Measurements from ENCODE around the gene ARHGEF37.
A peak's percentile ranks its signal among the peaks of the same experiment; 100 is the strongest.
"Not testable (repeated sequence)": the region's sequence is repeated elsewhere in the genome, so short reads cannot be mapped to it uniquely, and the experiment has no call there.

ARHGEF37 gene

GRCh38 chr5:149567226-149567625 lies 14.1 kb upstream of the ARHGEF37 start:
- no peak for DNase-seq

DNA sequence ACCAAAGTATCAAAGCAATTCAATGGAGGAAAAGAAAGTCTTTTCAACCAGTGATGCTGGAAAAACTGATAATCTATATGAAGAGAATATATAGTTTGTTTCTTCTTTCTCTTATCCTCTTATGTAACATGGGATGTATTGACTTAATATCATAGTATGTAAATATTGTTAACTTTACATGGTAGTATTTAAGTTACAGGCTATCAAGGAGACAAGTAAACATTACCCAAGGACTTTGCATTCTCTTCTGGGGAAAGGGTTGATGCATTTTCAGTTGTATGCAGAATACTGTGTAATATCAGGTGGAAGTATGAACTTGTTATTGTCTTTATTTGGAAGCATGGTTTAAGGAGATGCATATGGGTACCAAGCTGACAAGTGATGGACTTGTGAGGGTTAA lies 9.1 kb upstream of the ARHGEF37 start:
- DNase-seq = no peak

DNA sequence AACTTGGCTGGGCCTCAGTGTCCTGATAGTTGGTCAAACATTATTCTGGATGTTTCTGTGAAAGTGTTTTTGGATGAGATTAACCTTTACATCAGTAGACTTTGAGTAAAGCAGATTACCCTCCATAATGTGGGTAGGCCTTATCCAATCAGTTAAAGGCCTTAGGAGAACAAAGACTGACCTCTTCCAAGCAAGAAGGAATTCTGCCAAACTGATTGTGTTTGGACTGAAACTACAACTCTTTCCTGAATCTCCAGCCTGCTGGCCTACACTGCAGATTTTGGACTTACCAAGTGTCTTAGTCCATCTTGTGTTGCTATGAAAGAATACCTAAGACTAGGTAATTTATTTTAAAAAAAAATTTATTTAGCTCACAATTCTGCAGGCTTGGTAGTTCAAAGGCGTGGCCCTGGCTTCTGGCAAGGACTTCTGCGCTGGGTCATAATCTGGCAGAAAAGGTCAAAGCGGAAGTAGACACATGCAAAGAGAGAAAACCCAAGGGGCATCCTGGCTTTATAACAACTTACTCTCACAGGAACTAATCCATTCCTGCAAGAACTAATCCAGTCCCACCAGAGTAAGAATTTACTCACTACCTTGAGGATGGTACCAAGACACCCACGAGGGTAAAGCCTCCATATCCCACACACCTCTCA lies 8.6 kb upstream of the ARHGEF37 start:
- no peak for DNase-seq

- no peak for DNase-seq
These were observed 6.2 kb upstream of the ARHGEF37 start for GRCh38 chr5:149575131-149575530.

DNA sequence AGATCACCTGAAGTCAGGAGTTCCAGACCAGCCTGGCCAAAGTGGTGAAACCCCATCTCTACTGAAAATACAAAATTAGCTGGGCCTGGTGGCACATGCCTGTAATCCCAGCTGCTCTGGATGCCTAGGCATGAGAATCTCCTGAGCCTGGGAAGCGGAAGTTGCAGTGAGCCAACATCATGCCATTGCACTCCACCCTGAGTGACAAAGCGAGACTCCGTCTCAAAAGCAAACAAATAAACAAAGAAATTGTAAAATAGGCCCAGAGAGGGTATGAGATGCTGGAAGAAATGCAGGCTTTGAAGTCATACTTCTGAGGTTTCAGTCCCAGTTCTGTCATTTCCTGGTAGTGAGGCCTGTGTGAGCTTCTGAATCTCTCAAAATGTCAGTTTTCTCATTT lies 5.3 kb upstream of the ARHGEF37 start:
- DNase-seq = no peak

DNA sequence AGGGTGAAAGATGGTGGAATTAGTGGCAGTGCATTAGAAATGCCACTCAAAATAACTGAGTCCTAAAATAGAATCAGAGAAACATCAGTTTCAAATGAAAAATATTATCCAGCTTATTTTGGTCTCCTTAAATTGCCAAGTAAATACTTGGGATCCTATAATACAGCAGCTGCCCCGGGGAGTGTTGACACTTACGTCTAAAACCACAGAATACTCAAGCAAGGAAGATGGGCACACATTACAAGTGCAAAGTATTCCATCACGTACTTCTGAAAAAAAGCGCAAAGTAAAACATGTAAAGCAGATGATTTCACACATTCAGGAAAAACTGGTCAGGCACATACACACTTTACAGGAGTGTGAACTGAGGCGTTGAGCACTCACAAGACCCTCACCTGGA lies 2.4 kb upstream of the ARHGEF37 start:
- DNase-seq = no peak

DNA sequence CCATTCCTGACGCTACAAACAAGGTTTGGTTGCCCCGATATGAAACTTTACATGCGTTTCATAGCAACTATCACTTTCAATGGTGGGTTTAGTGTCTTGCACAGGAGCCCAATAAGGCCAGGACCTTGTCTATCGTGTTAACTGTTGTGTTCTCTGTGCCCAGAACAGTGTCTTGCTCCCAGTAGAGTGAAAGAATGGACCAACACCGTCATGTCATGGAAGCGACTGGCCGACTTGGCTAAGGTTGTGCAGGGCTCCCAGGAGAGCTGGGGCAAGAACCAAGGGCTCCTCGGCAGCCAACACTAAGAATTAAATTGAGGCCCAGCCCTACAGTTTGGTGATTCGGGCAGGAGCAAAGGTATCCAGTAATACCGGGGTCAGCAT lies 498 bp upstream of the ARHGEF37 start:
- peak; percentile 60 for DNase-seq

GRCh38 chr5:149581931-149582768 lies 852 bp downstream of the ARHGEF37 start:
- DNase-seq = peak; percentile 39

GRCh38 chr5:149583394-149583793 lies 2.1 kb downstream of the ARHGEF37 start:
- no peak for DNase-seq

DNA sequence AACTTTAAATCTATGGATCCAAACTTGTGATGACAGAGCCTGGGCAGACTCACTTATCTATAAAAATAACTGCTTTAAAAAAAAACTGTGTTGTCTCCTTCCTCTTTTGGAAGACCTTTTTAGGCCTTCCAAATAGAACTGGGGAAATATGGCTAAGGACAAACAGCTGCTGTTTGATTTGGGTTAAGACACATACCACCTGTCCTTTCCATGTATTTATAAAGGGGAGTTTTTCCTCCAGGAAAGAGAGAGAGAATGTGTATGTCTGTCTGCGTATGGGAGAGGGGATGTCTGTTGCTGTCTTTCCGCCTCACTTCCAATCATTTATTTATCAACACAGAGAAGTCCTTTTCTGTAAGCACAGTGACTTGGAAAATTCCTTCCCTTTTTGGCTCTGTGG lies 2.8 kb downstream of the ARHGEF37 start:
- DNase-seq = no peak

DNA sequence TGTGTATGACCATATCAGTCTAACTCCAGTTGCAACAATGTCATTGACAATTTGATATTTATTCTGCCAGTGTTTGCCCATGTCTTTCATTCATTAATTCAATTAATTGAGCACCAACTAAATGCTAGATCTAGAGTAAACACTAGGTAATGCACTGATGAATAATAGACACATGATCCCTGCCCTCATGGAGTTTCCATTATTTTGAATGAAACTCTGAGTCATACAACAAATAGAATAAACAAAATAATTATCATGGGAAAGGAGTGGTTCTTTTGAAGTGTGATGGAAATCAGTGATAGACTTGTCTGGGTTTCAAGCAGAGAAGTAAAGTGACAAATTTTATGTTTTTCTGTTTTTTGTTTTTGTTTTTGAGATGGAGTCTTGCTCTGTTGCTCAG lies 4.6 kb downstream of the ARHGEF37 start:
- no peak for DNase-seq

DNA sequence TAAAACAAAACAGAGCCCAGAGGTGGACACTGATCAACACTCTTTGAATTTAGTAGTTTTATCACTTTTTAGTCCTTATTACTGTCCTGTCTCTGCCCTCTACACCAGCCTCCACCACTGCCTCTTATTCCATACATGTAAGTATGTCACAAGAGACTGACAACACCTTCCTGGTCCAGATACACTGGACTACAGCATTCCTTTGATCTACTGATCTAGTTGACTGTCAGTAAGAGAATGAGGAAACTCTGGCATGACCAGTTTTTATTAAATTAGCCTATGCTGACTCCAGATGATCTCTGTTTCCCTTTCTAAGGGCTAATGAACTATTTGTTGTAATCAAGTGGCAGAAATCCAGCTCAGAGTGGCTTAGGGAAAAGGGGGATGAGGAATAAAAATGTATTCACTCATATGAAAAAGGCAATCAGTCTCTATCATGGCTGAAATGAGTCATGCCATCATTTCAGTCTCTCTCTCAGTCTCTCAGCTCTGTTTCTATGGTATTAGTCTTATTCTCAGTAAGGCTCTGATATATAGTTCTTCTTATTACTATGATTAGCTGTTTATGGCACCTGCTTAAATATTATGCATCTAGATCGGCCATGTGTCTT lies 5.5 kb downstream of the ARHGEF37 start:
- no peak for DNase-seq

GRCh38 chr5:149588936-149589335 lies 7.6 kb downstream of the ARHGEF37 start:
- DNase-seq = no peak

DNA sequence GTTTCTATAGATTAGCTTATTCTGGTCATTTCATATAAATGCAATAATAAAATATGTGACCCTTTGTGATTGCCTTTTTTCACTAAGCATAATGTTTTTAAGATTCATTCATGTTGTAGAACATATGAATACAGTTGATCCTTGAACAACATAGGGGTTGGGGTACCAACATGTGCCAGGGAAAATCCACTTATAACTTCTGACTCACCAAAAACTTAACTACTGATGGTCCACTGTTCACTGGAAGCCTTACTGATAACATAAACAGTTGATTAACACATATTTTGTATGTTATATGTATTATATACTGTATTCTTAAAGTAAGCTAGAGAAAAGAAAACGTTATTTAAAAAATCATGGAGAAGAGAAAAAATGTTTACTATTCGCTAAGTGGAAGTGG lies 12.1 kb downstream of the ARHGEF37 start:
- no peak for DNase-seq

DNA sequence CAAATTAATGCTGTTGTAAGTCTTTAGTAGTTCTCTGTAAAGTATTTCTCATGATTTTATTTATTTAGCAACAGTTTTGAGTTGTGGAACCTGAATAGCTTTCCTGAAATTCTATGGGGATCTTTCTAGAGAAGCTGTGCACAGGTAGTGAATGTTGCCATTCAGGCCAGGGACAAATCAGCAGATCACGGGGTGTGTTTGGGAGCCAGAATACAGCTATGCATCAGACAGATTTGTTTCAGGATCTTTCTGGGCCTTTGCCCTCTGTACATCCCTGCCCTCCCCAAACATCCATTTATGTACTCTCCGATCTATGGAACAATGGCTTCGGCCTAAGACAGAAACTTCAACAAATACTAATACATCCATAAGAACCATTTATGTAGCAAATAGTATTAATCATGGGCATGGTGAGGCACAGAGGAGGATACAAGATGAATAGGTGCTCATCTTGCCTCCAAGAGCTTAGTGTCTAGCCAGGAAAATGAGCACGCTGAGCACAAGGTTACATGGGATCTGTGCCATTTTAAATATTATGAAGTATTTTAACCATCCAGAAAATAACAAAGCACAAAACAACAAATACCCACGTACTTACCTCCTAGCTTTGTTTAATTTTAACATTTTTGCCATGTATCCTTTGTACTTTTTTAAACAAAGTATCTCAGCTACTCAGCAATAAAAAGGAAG lies 13.1 kb downstream of the ARHGEF37 start:
- no peak for DNase-seq

- DNase-seq = not testable (repeated sequence)
These were observed 13.8 kb downstream of the ARHGEF37 start for GRCh38 chr5:149595105-149595504.

DNA sequence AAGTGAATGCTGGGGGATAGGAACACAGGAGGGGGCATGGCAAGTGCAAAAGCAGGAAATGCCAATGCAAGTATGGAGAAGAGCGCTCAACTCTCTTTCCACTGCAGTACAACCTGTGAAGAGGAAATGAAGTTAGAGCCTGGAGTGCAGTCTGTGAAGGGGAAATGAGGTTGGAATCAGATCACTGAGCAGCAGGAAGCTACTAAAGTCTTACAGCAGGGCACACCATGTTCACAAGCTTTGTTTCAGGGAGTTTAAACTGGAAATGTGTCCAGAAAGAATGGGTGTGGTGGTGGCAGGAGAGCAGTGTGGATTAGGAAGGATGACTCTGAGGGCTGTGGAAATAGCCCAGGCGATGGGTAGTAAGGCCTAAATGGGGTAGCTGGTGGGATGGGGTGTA lies 15.4 kb downstream of the ARHGEF37 start:
- DNase-seq = no peak

- no peak for DNase-seq
These were observed 16.3 kb downstream of the ARHGEF37 start for GRCh38 chr5:149597618-149598017.

DNA sequence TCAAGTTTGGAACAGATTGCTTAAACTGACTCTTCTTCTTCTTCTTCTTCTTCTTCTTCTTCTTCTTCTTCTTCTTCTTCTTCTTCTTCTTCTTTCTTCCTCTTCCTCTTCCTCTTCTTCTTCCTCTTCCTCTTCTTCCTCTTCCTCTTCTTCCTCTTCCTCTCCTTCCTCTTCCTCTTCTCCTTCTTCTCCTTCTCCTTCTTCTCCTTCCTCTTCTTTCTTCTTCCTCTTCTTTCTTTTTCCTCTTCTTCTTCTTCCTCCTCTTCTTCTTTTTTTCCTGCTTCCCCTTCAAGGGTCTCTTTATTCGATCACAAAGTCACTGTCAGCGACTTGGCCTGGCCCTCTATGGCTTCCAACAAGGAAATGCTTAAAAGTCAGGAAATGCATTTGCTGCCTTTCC lies 16.9 kb downstream of the ARHGEF37 start:
- not testable (repeated sequence) for DNase-seq

DNA sequence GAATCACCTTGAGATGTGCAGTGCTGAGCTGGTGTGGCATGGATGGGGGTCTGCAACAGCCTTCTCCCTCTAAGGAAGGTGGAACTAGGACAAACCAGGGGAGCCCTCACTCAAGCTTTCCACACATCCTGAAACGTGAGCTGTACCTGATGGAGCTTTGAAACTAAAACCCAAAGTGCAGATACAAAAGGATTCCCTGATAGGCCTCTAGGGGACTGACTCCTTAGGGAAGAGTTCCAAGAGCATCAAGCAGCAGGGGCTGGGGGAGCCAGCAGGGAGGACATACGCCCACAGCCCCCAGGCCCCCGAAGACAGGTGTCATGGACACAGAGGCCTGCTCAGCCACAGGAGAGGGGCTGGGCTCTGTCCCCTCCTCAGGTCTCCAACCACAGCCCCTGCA lies 17.7 kb downstream of the ARHGEF37 start:
- DNase-seq = no peak

DNA sequence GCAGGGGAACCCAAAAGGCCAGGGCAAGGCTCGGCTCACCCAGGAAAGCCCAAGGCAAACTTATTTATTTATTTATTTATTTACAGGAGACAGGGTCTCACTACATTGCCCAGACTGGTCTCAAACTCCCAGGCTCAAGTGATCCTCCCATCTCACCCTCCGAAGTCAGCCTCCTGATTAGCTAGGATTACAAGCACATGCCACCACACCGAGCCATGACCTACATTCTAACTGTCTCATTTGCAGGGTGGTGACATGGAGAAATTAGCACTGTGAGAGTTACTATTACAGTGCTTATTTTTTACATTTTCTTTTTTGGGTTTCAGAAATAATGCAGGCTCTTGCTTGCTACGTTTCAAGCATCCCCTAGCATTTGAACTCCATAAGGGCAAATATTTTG lies 18.1 kb downstream of the ARHGEF37 start:
- DNase-seq = no peak

DNA sequence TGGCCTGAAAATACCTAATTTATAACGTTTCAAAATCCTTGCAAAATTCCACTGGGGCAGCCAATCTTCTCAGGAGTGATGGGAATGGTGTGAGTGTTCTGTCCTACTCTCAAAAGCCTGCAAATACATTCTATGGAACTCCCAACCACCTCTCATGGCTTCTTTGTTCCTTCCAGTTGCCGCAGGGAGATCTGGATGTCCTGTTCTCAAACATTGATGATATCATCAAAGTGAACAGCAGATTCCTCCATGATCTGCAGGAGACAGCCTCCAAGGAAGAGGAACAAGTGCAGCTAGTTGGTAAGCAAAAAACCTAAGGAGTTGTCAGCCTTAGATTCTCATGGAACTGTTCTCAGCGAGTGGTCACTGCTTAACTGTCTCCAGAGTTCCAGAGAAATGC lies 19.6 kb downstream of the ARHGEF37 start:
- DNase-seq = no peak

DNA sequence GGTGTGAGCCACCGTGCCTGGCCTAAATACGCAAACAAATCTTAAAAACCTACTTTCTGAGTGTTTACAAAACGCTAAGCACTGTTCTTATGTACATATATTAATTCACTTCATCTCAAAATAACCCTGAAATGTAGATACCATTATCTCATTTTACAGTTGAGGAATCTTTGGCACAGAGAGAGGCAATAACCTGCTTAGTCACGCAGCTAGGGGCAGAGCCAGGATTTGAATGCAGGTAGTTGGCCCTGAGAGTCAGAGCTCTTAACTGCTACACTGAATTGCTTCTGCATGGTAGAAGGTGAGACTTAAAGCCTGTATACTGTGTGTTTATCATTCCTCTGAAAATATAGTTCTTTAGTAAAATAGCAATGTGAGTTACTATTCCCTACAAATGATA lies 21.9 kb downstream of the ARHGEF37 start:
- DNase-seq = no peak

DNA sequence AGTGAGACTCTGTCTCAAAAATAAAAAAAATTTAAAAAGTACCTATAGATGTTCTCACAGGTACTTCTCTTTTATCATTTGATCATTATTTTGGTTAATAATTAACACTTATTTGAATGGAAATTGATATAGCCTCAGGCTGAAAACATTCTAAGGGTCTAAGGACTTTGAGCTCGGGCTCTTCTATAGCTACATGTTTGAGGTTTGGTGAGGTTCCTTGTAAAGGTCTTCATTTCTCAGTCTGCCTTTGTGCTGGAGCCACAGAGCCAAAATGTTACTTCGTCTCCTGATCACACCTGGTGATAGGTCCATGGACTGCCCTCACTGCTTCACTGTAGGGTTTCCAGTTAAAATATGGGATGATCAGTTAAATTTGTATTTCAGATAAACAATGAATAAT lies 22.6 kb downstream of the ARHGEF37 start:
- no peak for DNase-seq
